ENCODE measurements around the gene FRYL. TPM values are rescaled to one million over a fixed set of nuclear protein-coding genes. Genes with fewer than 3 reads are reported as not detected.
"Not testable (repeated sequence)": the region's sequence is repeated elsewhere in the genome, so short reads cannot be mapped to it uniquely, and the experiment has no call there.

Gene FRYL
- polyA plus RNA-seq: 29.6 TPM

- Mint-ChIP-seq H3K27ac (peak within 1 kb of the TSS; percentile 75 to 98 (median 92)), H3K4me3 (peak within 1 kb of the TSS; percentile 86 to 100 (median 96)), H3K9me3 (no peaks in the 10 kb centered on the region), H3K36me3 (no peaks in the 10 kb centered on the region), H3K27me3 (no peaks in the 10 kb centered on the region), H3K4me1 (peaks cover 11 to 33% (median 24%) of the 10 kb centered on the region in 3 donors)
These were observed at the start of gene FRYL for GRCh38 chr4:48779998-48780864. Gene FRYL (minus strand): TSS chr4:48780279. CDS start chr4:48634410, 145,869 bp downstream.

DNA sequence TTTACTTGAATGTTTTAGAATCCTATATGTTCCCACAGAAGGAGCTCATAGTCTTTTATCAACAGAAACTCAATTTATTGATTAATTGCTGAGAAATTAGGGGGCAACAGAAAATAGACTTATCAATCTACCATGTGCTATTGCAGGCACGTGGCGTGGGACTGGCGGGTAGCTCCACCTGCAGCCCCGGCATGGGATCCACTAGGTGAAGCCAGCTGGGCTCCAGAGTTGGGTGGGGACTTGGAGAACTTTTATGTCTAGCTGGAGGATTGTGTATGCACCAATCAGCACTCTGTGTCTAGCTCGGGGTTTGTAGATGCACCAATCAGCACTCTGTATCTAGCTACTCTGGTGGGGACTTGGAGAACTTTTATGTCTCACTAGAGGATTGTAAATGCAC is 47.5 kb upstream of the FRYL start:
- Mint-ChIP-seq H3K4me3 (no peak overlapping the region), H3K27ac (peak overlapping the region in 1 of 3 donors; percentile 40), H3K9me3 (no peaks in the 10 kb centered on the region), H3K4me1 (peaks cover 10 to 21% (median 14%) of the 10 kb centered on the region in 3 donors), H3K36me3 (peaks cover 2% of the 10 kb centered on the region), H3K27me3 (no peaks in the 10 kb centered on the region)

DNA sequence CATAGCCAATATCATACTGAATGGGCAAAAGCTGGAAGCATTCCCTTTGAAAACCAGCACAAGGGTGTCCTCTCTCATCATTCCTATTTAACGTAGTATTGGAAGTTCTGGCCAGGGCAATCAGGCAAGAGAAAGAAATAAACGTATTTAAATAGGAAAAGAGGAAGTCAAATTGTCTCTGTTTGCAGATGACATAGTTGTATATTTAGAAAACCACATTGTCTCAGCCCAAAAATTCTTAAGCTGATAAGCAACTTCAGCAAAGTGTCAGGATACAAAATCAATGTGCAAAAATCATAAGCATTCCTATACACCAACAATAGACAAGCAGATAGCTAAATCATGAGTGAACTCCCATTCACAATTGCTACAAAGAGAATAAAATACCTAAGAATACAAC is 41.4 kb upstream of the FRYL start:
- not testable (repeated sequence) for H3K36me3 Mint-ChIP-seq, H3K9me3 Mint-ChIP-seq, H3K27me3 Mint-ChIP-seq
- Mint-ChIP-seq H3K27ac (peak overlapping the region in 2 of 3 donors; percentile 9), H3K4me1 (peaks cover 11 to 27% (median 13%) of the 10 kb centered on the region in 3 donors), H3K4me3 (peak overlapping the region in 3 of 4 donors; percentile 1 to 42 (median 23))

- Mint-ChIP-seq H3K9me3 (peaks cover 0 to 2% (median 0%) of the 10 kb centered on the region in 3 donors), H3K4me3 (no peak overlapping the region), H3K36me3 (no peaks in the 10 kb centered on the region), H3K27ac (no peak overlapping the region), H3K4me1 (peaks cover 23 to 43% (median 27%) of the 10 kb centered on the region in 3 donors), H3K27me3 (peaks cover 2% of the 10 kb centered on the region)
These were observed 36.9 kb upstream of the FRYL start for GRCh38 chr4:48816971-48817370.

GRCh38 chr4:48816297-48816696 is 36.2 kb upstream of the FRYL start:
- not testable (repeated sequence) for H3K9me3 Mint-ChIP-seq, H3K27me3 Mint-ChIP-seq, H3K27ac Mint-ChIP-seq, H3K36me3 Mint-ChIP-seq
- H3K4me1 Mint-ChIP-seq: peaks cover 23 to 44% (median 27%) of the 10 kb centered on the region in 3 donors
- H3K4me3 Mint-ChIP-seq: peak overlapping the region in 2 of 4 donors; percentile 16 to 65

GRCh38 chr4:48815483-48815882 is 35.4 kb upstream of the FRYL start:
- Mint-ChIP-seq H3K27me3 (peaks cover 2% of the 10 kb centered on the region), H3K27ac (no peak overlapping the region), H3K36me3 (no peaks in the 10 kb centered on the region), H3K4me3 (peak overlapping the region; percentile 16 to 86 (median 44)), H3K9me3 (peaks cover 0 to 2% (median 0%) of the 10 kb centered on the region in 3 donors), H3K4me1 (peaks cover 22 to 46% (median 22%) of the 10 kb centered on the region in 3 donors)

DNA sequence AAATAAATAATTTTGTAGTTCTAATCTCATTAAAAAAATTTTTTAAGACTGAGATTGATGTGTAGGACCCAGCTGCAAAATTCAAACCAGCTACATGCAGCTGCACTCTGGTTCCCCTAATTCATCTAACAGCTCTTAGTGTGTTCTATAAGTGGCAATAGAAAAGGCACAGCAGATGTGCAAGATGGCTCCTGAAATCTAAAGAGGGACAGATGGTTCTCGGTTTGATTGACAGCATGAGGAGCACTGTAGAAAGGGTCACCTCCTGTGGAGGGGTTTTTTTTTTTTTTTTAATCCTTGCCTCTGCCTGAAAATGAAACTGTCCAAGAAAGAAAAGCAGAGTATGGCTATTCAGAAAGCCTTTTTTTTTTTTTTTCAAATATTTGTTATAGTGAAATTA is 33.9 kb upstream of the FRYL start:
- Mint-ChIP-seq H3K4me3 (no peak overlapping the region), H3K27me3 (peaks cover 2% of the 10 kb centered on the region), H3K9me3 (no peaks in the 10 kb centered on the region), H3K4me1 (peaks cover 21 to 37% (median 22%) of the 10 kb centered on the region in 3 donors), H3K27ac (no peak overlapping the region), H3K36me3 (no peaks in the 10 kb centered on the region)

DNA sequence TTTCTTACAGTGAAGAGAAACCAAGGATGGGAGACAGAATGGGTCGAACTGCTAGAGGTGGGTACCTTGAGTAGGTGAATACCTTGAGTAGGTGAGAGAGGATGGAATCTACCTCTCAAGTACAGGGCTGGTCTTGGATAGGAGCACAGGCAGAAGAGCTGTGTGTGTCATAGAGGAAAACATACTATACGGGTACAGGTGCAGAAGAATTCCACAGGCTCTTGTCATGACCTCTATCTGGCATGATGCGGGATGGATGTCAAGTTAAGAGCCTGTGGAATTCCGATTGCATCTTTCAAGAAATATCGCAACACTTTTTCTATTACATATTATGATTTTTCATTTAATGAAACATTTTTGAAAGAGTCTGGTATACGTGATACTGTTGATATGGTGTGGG is 32.8 kb upstream of the FRYL start:
- Mint-ChIP-seq H3K9me3 (no peaks in the 10 kb centered on the region), H3K4me3 (no peak overlapping the region), H3K27ac (peak overlapping the region in 1 of 3 donors; percentile 43), H3K4me1 (peaks cover 23 to 31% (median 24%) of the 10 kb centered on the region in 3 donors), H3K36me3 (no peaks in the 10 kb centered on the region), H3K27me3 (peaks cover 2% of the 10 kb centered on the region)

DNA sequence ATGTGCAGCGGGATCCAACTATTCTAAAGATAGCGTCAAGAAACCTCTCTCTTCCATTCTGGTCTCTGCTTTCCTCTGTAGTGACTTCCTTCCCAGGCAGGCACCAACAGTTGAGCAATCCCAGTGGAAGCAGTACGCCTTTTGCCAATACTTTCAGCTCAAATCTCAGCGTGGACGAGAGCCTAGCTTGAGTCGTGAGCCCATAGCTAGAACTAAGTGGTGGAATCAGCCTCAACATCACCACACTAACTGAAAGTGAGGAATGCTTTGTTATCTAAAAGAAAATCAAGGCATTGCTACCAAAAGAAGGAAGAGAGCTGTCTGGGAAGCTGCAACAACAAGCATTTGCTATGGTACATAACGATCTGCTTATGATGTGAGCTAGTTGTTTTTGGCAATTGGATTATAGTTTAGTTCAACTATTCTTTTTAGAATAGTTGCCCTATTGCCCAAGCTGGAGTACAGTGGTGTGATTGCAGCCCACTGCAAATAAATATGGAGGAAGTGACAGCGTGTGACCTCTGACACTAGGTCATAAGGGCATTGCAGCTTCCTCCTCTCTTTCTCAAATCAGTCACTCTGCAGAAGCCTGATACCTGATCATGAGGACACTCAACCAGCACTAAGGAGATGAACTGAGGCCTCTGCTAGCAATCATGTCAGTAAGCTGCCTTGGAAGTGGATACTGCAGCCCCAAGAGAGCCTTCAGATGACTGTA is 24.7 kb upstream of the FRYL start:
- no peak overlapping the region for H3K27ac Mint-ChIP-seq
- H3K4me3 Mint-ChIP-seq: no peak overlapping the region
- peaks cover 0 to 4% (median 3%) of the 10 kb centered on the region in 3 donors for H3K4me1 Mint-ChIP-seq
- no peaks in the 10 kb centered on the region for H3K36me3 Mint-ChIP-seq
- no peaks in the 10 kb centered on the region for H3K9me3 Mint-ChIP-seq
- no peaks in the 10 kb centered on the region for H3K27me3 Mint-ChIP-seq

GRCh38 chr4:48801016-48801715 is 21.1 kb upstream of the FRYL start:
- H3K4me3 Mint-ChIP-seq: no peak overlapping the region
- no peaks in the 10 kb centered on the region for H3K36me3 Mint-ChIP-seq
- no peaks in the 10 kb centered on the region for H3K9me3 Mint-ChIP-seq
- H3K4me1 Mint-ChIP-seq: peaks cover 0 to 2% (median 2%) of the 10 kb centered on the region in 3 donors
- H3K27ac Mint-ChIP-seq: no peak overlapping the region
- H3K27me3 Mint-ChIP-seq: no peaks in the 10 kb centered on the region

DNA sequence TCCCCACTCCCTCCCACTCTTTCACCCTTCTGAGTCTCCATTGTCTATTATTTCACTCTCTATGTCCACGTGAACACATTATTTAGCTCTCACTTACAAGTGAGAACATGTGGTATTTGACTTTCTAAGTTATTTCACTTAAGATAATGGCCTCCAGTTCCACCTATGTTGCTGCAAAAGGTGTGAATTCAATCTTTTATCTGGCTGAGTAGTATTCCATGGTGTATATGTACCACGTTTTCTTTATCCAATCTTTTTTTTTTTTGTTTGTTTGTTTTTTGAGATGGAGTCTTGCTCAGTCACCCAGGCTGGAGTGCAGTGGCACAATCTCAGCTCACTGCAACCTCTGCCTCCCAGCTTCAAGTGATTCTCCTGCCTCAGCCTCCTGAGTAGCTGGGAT is 20.1 kb upstream of the FRYL start:
- not testable (repeated sequence) for H3K9me3 Mint-ChIP-seq, H3K4me3 Mint-ChIP-seq, H3K36me3 Mint-ChIP-seq, H3K4me1 Mint-ChIP-seq, H3K27me3 Mint-ChIP-seq, H3K27ac Mint-ChIP-seq

- Mint-ChIP-seq H3K9me3 (no peaks in the 10 kb centered on the region), H3K27me3 (no peaks in the 10 kb centered on the region), H3K4me1 (peaks cover 4 to 11% (median 10%) of the 10 kb centered on the region in 3 donors), H3K27ac (peak overlapping the region in 1 of 3 donors; percentile 73), H3K36me3 (no peaks in the 10 kb centered on the region), H3K4me3 (no peak overlapping the region)
These were observed 19.1 kb upstream of the FRYL start for GRCh38 chr4:48799157-48799556.

GRCh38 chr4:48798117-48798516 is 18.0 kb upstream of the FRYL start:
- Mint-ChIP-seq H3K4me3 (no peak overlapping the region), H3K27ac (no peak overlapping the region), H3K9me3 (no peaks in the 10 kb centered on the region), H3K4me1 (peaks cover 4 to 15% (median 10%) of the 10 kb centered on the region in 3 donors), H3K36me3 (no peaks in the 10 kb centered on the region), H3K27me3 (no peaks in the 10 kb centered on the region)

DNA sequence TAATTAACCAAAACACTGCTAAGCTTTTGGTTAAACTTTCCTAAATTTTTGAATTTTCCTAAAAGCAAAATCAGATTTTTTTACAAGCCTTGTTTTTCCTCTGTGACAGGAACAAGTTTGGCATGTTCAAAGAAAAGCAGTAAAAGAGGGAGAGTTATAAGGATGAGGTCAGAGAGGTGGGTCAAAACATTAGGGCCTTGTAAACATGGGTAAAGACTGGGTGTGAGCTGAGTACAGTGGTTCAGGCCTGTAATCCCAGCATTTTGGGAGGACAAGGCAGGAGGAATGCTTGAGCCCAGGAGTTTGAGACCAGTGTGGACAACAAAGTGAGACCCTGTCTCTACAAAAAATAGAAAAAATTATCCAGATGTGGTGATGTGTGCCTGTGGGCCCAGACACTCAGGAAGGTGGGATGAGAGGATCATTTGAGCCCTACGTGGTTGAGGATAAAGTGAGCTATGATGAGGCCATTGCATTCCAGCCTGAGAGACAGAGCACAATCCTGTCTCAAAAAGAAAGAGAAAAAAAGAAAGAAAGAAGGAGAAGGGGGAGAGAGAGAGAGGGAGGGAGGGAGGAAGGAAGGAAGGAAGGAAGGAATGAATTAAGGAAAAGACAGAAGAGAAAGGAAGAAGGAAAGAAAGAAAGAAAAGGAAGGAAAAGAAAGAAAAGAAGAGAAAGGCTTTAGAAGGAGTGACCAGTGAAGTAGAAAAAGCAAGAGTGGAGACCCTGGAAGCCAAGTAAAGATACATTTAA is 17.0 kb upstream of the FRYL start:
- Mint-ChIP-seq H3K27me3 (no peaks in the 10 kb centered on the region), H3K9me3 (no peaks in the 10 kb centered on the region), H3K36me3 (no peaks in the 10 kb centered on the region), H3K27ac (no peak overlapping the region), H3K4me1 (peaks cover 4 to 22% (median 14%) of the 10 kb centered on the region in 3 donors), H3K4me3 (no peak overlapping the region)
